Ishikawa (cell line): ENCODE results near the gene RAPGEF3.

Source experiments
- CEBPB ChIP-seq: IDR thresholded peaks from 2 replicates; pipeline ENCODE4 v1.6.1; 2012
- CREB1 ChIP-seq: IDR thresholded peaks from 2 replicates; pipeline ENCODE4 v1.6.1; 2012; ENCODE audit warnings: low read depth
- EGR1 ChIP-seq: IDR thresholded peaks from 2 replicates; pipeline ENCODE4 v1.6.1; 2012
- EP300 ChIP-seq: IDR thresholded peaks from 2 replicates; pipeline ENCODE4 v1.6.1; 2012; ENCODE audit warnings: borderline replicate concordance
- FOXM1 ChIP-seq: IDR thresholded peaks from 2 replicates; pipeline ENCODE4 v1.6.1; 2012; ENCODE audit warnings: low read depth, borderline replicate concordance
- NFIC ChIP-seq: IDR thresholded peaks from 2 replicates; pipeline ENCODE4 v1.6.1; 2012
- RAD21 ChIP-seq: IDR thresholded peaks from 2 replicates; pipeline ENCODE4 v1.6.1; 2012; ENCODE audit warnings: low read depth
- TAF1 ChIP-seq: IDR thresholded peaks from 2 replicates; pipeline ENCODE4 v1.6.1; 2012; ENCODE audit warnings: low read depth, mild to moderate bottlenecking
- TCF12 ChIP-seq: IDR thresholded peaks from 2 replicates; pipeline ENCODE4 v1.6.1; 2012; ENCODE audit warnings: low read depth
- TEAD4 ChIP-seq: IDR thresholded peaks from 2 replicates; pipeline ENCODE4 v1.6.1; 2012
- USF1 ChIP-seq: IDR thresholded peaks from 2 replicates; pipeline ENCODE4 v1.6.1; 2012
- YY1 ChIP-seq: IDR thresholded peaks from 2 replicates; pipeline ENCODE4 v1.6.1; 2012; ENCODE audit warnings: low read depth
- ZBTB7A ChIP-seq: IDR thresholded peaks from 2 replicates; pipeline ENCODE4 v1.6.1; 2012; ENCODE audit warnings: low read depth
- TF ChIP-seq, protein P1 (sequence below): IDR thresholded peaks from 2 replicates; pipeline ENCODE4 v1.6.1; 2012; ENCODE audit warnings: low read depth, mild to moderate bottlenecking
- TF ChIP-seq, protein P2 (sequence below): IDR thresholded peaks from 2 replicates; pipeline ENCODE4 v1.6.1; 2012

The RAPGEF3 gene

DNA sequence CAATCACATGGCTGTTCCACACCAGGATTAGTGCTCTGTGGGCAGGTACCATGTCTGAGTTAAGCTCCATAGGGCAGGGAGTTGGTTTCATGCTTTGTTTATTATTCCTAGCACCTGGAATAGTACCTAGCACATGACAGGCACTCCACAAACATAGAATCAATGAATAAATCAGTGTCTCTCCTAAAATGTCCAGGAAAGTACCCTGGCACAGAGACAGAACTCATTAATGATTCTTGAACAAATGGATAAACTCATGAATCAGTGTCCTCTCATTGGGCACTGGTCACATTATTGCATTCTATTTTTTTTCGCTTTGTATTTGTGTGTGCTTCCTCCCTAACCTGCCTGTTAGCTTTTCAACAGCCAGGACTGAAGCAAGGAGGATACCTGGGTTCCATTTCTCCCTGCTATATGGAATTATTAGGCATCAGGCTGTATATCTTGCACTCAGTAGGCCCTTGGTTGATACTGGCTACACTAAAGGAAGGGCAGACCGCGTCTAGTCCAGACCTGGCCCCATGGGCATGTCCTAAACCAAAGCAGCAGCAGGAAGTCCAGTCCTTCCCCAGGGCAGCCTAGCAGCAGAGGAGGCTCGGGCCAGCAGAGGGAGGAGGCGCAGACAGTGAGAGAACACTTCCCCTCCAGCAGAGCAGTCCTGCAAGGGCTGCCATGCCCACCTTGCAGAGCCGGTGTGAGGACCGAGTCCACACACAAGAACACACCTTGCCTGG lies 42.7 kb upstream of the RAPGEF3 start:
- no peak for TF ChIP-seq RAD21
- no peak for TF ChIP-seq NFIC
- no peak for TF ChIP-seq FOXM1
- TF ChIP-seq TEAD4, result no peak
- TF ChIP-seq EGR1, result no peak
- TF ChIP-seq, protein P1, sequence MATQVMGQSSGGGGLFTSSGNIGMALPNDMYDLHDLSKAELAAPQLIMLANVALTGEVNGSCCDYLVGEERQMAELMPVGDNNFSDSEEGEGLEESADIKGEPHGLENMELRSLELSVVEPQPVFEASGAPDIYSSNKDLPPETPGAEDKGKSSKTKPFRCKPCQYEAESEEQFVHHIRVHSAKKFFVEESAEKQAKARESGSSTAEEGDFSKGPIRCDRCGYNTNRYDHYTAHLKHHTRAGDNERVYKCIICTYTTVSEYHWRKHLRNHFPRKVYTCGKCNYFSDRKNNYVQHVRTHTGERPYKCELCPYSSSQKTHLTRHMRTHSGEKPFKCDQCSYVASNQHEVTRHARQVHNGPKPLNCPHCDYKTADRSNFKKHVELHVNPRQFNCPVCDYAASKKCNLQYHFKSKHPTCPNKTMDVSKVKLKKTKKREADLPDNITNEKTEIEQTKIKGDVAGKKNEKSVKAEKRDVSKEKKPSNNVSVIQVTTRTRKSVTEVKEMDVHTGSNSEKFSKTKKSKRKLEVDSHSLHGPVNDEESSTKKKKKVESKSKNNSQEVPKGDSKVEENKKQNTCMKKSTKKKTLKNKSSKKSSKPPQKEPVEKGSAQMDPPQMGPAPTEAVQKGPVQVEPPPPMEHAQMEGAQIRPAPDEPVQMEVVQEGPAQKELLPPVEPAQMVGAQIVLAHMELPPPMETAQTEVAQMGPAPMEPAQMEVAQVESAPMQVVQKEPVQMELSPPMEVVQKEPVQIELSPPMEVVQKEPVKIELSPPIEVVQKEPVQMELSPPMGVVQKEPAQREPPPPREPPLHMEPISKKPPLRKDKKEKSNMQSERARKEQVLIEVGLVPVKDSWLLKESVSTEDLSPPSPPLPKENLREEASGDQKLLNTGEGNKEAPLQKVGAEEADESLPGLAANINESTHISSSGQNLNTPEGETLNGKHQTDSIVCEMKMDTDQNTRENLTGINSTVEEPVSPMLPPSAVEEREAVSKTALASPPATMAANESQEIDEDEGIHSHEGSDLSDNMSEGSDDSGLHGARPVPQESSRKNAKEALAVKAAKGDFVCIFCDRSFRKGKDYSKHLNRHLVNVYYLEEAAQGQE, result no peak
- TF ChIP-seq, protein P2, sequence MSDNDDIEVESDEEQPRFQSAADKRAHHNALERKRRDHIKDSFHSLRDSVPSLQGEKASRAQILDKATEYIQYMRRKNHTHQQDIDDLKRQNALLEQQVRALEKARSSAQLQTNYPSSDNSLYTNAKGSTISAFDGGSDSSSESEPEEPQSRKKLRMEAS, result no peak
- TF ChIP-seq EP300, result no peak
- TF ChIP-seq CEBPB, result no peak
- no peak for TF ChIP-seq YY1

GRCh38 chr12:47800582-47800981 lies 41.9 kb upstream of the RAPGEF3 start:
- no peak for TF ChIP-seq TAF1
- no peak for TF ChIP-seq CREB1
- TF ChIP-seq, protein P2, result no peak
- no peak for TF ChIP-seq FOXM1
- TF ChIP-seq EGR1, result no peak
- no peak for TF ChIP-seq YY1
- no peak for TF ChIP-seq TEAD4
- no peak for TF ChIP-seq RAD21
- TF ChIP-seq USF1, result no peak
- TF ChIP-seq ZBTB7A, result no peak
- TF ChIP-seq NFIC, result no peak
- TF ChIP-seq, protein P1, result no peak
- no peak for TF ChIP-seq TCF12

DNA sequence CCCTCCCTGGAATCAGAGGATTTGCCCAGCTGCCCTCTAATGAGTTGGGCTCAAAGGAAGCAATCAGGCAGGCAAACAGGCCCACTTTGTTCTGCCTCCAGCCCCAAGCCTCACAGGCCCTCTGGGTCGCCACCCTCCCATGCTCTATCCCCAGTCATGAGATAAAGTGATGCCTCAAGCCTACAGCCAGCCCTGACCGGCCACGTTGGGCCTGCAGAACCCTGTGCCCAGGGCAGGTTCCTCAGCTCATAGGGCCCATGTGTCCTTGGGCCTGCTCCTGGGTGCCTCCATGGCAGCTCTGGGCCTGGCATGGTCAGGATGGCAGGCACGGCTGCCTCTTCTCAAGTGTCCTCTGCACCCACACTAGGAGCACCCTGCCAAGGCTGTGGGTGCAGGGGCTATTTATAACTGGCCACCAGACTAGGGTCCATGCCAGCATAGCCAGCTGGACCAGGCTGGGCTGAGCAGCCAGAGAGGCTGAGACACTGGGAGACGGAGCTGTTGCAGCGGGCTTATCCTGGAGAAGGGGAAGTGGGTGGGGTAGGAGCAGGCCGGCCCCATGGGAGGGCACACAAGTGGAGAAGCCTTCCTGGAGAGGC lies 40.8 kb upstream of the RAPGEF3 start:
- no peak for TF ChIP-seq CEBPB
- no peak for TF ChIP-seq ZBTB7A
- TF ChIP-seq, protein P1, result no peak
- no peak for TF ChIP-seq FOXM1
- TF ChIP-seq CREB1, result no peak
- no peak for TF ChIP-seq EP300
- TF ChIP-seq EGR1, result no peak
- TF ChIP-seq NFIC, result no peak
- TF ChIP-seq TAF1, result no peak
- TF ChIP-seq, protein P2, result no peak
- TF ChIP-seq TEAD4, result no peak
- no peak for TF ChIP-seq TCF12
- no peak for TF ChIP-seq USF1
- TF ChIP-seq RAD21, result no peak
- TF ChIP-seq YY1, result no peak

DNA sequence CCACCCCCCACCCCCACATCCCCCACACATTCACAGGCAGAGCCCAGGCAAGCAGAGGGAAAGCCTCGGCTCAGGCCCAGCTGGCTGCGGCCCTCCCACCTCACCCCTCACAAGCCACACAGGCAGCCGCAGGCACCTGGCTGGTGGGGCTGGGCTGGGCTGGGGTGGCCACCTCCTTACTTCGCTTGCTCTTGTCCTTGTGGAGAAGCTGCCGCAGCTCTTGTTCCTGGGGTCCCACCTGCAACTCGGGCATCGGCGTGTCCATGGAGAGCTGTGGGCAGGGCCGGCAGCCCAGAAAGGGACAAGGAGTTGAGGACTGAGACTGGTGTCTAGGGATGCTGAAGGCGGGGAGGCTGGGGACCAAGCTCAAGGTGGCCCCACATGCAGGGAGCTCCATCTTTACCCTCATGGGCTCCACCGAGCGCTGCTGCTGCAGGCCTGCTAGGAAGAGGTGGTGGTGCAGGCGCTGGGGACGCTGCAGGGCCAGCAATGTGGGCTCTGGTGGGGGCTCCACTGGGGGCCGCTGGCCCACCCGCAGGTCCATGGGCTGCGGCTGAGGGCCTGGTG lies 39.8 kb upstream of the RAPGEF3 start:
- TF ChIP-seq, protein P1, result no peak
- TF ChIP-seq EP300 (no peak), CEBPB (no peak), TAF1 (no peak), RAD21 (no peak), EGR1 (no peak), YY1 (no peak), CREB1 (no peak), TCF12 (no peak), FOXM1 (no peak), ZBTB7A (no peak), USF1 (no peak), NFIC (no peak), TEAD4 (no peak)
- TF ChIP-seq, protein P2, result no peak
